NCI-H226 (cell line): Measurements from ENCODE around the gene RAD18.

Experiments used
- DNase-seq: peaks from one replicate; pipeline ENCODE4 v3.0.0-alpha.2; 2015

RAD18 gene

DNA sequence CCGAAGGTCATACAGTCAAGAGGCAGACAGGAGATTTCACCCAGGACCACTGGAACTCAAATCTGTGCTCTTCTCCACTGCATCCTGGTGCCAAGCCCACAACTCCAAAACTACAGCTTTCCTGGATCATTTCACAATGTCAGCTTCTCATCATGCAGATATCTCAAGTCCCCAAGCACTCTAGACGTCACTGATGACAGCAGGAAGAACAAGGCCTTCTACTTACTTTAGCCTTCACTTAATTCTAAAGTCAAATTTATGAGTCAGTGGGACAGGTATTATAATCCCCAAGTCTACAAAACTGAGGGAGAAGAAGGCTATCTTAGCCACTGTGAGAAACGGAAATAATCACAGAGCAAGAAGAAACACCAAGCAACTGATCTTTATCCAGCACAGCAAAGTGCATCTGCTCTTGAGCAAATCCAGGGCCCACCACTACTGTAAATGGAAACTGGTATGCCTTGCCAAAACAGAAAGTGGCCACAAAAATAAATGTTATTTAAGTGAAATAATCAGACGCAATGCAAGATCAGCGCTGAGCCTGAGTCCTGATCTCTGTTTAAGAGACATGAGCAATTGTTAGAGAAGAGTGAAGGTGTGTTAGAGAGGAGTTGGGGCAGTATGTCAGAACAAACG lies 928 bp downstream of the RAD18 start:
- no peak for DNase-seq

DNA sequence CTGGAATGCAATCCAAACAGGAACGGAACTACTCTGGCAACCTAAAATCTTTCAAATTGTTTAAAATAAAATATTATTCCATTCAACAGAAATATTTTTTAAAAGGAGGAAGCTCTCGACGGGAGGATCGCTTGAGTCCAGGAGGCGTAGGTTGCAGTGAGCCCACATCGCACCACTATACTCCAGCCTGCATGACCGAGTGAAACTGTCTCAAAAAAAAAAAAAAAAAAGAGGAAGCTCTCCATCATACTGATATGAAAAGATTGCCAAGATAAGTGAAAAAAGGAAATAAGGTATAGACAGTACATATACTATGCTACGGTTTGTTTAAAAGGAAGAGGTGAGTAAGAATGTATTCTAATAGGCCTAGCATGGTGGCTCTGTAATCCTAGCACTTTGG lies 3.6 kb downstream of the RAD18 start:
- DNase-seq, result no peak

DNA sequence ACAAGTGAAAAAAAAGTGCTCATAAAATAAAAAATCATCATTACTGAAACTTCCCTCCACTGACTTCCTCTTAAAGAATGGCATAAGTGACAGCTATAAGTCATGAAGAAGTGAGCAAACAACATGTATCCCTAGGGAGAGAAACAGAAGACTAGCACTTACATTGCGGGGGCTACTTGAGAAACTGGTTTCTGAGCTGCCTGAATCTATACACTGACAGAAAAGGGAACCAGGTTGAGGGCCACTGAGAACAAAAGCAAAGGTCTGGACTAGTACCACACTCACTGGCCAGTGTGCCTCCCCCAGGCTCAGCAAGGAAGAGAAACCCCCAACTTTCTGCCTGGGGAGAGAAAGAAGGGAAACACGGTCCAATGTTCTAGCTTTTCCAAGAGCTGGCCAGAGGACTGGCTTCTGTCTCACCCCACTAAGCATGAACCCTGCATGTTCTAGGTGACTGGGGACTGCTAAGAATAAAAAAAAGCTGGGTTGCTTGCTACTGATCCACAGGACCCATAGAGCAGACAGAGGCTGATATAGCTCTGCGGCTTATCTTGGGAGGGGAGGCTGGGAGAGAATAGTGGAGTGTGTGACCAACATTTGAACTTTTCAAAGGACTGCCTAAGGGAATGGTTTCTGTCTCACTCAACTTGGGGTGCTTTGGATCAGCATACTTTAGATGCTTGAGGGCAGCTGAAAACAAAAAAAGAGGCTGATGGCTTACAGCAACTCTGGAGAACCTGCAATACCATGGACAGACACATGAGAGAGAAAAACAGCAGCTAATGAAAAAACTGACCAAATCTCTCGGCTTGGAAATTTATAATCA lies 8.1 kb downstream of the RAD18 start:
- peak; percentile 97 for DNase-seq

DNA sequence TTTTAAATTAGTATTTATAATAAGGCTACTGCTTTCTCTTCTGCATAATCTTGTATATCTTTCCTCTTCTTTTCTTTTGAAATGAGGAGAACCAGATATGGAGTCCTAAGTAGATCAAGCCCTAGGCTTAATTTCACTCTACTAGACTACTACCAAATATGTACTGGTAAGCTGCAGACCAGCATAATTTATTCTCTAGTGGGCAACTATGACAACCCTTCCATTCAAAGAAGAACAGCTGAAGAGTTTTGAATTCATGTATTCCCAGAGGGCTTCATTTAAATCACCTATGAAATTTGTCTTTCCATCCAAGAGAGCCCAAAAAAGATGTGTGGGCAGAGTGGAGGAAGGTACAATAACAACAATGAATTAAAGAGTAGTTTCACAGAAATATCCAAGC lies 10.0 kb downstream of the RAD18 start:
- DNase-seq, result no peak

DNA sequence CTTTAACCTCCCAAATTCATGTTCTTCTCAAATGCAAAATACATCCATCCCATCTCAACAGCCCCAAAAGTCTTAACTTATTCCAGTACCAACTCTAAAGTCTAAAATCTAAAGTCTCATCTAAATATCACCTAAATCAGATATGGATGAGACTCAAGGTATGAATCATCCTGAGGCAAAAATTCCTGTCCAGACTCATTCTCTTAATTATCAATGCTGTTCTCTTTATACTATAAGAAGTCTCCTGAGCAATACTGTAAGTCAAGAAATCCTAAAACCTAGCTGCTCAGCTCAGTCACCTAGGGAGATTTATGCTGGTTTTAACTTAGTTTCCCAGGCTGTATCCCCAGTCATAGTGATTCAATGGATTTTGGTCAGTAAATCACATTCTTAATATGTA lies 11.1 kb downstream of the RAD18 start:
- DNase-seq, result no peak

DNA sequence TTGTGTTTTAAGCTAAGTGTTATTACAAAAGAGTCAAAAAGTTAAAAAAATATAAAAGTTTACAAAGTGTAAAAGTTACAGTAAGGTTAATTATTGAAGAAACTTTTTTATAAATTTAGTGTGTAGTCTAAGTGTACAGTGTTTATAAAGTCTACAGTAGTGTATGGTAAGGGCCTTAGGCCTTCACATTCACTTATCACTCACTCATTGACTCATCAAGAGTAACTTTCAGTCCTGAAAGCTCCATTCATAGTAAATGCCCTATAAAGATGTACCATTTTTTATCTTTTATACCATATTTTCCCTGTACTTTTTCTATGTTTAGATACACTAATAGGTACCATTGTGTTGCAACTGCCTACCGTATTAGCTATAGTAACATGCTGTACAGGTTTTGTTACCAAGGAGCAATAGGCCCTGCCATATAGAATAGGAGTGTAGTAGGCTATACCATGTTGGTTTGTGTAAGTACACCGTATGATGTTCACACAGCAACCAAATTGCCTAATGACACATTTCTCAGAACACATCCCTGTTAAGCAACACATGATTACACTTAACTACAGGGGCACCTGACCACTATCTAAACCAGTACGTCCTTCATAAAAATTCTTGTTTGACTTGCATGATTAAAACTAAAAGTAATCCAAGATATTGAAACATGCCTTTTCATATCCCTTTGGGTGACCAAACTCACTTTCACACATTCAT lies 17.2 kb downstream of the RAD18 start:
- DNase-seq, result no peak

DNA sequence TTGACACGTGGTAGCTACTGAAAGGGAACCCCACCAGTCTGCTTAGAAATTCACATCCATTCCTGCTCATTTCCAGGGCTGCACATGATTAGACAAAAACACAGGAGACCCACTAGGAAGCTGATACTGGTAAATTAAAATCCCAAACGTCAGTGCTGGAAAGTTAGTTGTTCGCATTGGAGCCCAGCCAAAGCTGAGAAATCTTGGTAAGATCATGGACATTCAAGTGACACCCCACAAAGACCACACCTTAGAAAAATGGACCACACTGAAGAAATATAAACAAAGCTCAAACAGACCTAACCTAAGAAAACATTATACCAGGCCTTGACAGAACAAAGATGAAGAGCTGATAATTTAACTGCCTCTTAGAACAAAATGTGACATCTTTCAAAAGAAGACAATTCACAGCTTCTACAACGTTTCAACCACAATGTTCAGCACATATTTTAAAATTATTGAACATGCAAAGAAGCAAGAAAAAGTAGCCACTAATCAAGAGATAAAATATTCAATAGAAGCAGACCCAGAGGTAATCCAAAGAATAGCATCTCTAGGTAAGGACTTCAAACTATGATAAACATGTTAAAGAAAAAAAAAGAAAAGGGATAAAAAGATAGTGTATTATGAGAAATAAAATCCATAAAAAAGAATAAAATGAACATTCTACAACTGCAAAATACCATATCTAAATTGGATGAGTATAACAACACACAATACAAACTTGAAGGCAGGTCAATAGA lies 20.4 kb downstream of the RAD18 start:
- no peak for DNase-seq

DNA sequence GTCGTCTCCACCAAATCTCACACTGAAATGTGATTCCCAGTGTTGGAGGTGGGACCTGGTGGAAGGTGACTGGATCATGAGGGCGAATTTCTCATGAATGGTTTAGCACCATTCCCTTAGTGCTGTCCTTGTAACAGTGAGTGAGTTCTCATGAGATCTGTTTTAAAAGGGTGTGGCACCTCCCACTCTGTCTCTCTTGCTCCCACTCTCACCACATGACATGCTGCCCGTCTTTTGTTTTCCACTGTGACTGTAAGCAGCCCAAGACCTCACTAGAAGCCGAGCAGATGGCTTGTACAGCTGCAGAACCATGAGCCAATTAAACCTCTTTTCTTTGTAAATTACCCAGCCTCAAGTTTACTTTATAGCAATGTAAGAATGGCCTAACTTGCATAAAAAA lies 21.2 kb downstream of the RAD18 start:
- DNase-seq, result no peak

DNA sequence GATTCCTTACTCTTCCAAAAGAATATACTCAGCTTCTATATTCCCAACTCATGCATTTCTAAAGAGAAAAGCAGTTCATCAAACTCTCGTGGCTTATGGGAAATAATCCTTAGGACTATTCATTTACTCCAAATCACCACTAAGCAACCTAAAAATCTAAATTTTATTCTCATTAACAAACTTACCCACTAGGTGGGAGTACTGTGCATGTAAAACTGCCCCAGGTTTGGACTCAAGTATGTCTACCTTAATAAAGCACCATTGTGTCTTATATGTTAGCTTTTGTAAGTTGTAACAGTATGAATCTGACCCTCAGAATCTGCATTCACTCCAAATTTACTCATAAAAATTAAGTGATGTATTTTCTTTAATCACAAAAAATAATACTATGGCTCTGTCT lies 25.3 kb downstream of the RAD18 start:
- DNase-seq, result peak; percentile 19

DNA sequence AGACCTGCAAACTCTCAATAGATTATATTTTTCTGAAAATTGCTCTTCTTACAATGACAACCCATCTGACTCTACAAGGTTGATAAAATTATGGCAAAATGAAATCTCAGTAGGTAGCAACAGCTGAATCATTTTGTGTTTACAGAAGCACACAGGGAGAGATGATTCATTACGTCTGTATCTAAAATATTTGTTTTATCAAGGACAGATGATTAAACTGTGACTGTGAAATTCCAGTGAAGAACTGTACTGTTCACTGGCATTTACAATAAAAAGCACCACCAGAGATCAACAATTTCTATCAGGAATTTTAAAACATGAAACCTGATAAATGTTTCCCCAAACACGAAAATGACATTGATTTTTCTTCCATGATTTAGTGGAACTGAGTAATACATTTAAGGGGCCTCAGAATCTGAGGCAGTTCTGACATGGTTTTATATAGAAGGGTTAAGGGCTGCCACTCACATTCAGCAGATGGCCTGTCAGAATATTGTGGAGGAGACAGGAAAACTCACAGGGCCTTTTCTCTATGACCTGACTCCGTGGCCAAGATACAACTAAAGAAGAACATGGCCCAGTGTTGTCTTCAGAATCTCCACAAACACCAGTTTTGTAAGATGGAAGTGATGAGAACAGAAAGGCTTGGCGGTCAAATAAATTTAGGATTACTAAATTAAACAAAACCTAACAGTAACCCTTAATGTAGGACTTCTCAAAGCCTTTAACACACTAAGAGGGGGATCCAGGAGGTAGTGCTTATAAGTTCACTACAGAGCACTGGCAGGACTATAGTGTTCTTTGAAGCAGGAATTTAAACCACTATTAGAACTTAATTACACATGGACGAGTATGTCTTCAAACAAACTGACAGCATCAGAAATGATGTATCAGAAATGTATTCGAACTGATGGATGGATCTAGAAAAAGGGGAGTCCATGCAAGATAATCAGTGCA lies 25.9 kb downstream of the RAD18 start:
- peak; percentile 86 for DNase-seq

DNA sequence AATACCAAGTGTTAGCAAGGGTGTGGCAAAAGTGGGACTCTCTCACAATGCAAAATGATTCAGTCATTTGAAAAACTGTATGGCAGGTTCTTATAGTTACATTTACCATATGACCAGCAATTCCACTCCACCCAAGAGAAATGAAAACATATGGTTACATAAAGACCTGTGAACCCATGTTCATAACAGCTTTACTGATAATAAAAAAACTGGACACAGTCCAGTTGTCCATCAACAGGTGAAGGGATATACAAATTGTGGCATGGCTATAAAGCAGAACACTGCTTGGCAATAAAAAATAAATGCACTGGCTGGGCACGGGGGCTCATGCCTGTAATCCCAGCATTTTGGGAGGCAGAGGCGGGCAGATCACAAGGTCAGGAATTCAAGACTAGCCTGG lies 30.8 kb downstream of the RAD18 start:
- no peak for DNase-seq

DNA sequence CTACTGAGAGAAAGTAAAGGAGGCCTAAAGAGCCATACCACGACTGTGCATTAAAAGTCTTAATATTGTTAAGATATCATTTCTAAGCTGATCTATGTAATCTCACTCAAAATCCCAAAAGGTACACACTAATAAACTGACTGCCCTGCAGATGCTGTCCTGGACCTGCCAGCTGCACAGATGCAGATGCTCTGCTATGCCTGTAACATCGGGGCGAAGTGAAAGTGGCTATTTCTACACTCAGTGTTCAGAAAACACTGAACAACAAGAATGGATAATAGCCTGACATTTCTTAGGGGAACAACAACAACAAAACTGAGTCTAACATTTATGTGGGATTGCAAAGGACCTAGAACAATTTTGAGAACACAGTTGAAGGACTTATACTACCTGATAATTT lies 31.9 kb downstream of the RAD18 start:
- no peak for DNase-seq

DNA sequence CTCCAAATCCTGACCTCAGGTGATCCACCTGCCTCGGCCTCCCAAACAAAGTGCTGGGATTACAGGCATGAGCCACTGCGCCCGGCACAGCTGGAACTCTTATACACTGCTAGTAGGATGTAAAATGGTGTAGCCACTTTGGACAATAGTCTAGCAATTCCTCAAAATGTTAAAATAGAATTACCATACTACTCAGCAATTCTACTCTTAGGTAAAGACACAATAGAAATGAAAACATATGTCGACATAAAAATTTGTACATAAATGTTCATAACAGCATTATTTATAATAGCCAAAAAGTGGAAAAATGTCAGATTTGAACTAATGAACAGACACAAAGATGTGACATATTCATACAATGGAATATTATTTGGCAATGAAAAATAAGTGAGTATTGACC lies 33.4 kb downstream of the RAD18 start:
- no peak for DNase-seq

DNA sequence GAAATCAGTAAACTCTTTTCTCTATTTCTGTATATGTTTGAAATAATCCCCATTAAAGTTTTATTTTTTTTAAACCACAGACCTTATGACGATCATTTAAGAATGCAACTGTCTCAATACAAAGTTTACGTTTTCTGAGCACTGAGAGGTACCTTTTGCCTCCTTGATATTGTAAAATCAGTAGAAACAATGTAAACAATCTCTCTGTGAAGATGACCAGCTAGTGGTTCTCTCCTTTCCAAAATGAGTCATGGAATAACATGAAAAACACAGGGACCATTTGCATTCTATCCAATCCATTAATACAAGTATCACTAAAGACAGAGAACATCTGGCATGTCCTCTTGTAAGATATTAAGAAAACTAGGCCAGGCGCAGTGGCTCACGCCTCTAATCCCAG lies 48.8 kb downstream of the RAD18 start:
- no peak for DNase-seq

DNA sequence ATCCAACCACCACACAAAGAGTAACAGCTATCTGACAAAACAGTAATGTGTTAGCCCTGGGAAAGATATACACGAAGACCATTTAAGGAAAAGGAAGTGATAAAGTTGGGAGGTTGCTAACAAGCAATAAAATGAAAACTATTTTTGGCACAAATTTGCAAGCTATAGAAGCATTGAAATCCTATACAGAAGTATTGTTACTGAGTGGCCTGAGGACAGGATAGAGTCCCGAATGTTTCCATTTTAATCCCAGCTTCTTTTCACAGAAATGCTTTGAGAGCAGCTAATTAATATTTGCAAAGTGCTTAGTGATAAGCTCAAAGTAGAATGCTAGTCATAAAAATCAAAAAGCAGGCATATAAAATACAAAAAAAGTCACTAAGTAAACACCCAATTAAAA lies 51.5 kb downstream of the RAD18 start:
- DNase-seq, result no peak

DNA sequence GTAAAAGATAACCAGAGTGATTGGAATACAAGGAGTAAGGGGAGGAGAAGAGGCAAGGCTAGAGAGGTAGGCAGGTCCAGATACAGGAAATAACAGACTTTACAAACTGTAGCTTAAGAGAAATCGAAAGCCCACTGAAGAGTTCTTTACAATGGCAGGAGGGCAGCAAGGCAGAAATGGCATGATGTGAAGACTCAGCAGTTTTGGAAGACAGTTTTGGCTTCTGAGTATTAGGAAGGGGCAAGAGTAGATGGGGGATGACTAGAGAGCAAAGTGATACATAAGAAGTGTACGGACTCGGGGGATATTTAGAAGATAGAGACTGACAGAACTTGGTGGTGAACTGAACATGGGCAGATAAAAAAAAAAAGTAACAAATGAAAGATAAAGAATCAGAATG lies 54.1 kb downstream of the RAD18 start:
- no peak for DNase-seq

DNA sequence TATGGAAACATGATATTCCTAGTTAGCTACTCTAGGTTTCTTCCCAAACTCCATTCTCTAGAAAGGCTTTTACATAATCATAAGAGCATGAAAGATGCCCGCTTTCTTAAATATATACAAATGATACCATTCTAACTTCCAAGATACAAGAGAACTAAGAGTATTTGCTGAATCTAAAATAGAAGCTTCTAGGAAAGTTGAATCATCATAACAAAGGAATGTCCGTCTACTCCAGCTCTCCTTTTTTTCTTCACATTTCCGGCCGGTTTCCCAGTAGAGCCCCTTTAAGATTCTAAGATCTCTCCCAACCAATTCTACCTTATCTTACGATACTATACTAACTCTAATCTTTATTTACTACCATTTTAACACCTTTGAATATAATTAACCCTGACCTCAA lies 60.1 kb downstream of the RAD18 start:
- peak; percentile 59 for DNase-seq

DNA sequence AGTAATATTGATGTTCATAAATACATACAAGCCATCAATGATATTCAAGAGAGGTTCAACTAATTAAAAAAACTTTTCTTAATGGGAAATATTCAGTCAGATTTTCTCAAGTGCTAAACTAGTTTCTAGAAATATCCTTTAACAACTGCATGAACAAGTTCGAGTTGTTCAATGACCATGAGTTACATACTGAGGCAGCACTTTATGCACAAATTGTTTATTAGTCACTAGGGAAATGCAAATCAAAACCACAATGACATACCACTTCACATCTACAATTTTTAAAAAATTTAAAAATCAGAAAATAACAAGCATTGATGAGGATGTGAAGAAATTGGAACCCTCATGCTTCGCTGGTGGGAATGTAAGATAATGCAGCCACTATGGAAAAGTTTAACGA lies 62.4 kb downstream of the RAD18 start:
- DNase-seq, result no peak

DNA sequence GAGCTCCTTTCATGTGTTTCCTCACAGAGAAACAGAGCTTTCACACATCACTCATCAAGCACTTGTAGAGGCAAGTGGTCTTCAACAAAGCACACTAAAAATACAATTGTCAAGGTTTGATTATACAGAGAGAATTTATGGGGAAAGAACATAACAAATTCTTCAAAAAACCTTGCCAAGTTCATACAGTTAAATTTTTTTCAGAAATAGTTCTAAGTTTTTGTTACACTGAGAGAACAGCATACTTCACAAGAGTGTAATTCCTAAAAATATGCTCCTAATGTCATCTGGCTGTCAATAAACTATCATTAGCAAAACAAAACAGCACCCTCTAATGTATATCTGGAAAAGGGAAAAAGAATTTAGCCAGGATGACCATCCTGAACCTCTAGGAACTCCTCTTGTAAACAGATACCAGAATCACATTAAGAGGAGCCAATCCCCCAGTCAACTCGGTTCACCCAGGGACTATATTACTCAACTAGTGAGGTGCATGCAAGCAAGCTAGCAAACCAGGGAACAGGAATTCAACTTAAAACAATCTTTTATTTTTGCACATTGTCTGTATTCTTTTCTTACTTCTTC lies 63.3 kb downstream of the RAD18 start:
- DNase-seq, result no peak

DNA sequence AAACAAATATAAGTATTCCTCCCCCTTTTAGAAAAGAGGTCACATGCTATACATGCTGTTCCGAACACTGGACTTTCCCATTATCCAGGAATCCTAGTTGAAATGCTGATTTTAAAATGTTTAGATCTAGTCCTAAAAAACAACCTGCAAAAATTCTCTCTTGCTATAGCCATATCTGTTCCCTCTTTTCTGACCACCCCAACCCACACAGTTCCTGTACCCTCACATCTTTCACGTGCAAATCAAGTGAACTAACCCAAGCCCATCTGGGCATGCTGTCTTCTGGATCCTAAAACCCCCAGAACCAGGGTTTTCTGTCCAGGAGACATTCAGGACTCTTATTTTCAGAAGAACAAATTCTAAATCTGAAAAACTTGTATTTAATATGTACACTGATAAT lies 67.4 kb downstream of the RAD18 start:
- no peak for DNase-seq

DNA sequence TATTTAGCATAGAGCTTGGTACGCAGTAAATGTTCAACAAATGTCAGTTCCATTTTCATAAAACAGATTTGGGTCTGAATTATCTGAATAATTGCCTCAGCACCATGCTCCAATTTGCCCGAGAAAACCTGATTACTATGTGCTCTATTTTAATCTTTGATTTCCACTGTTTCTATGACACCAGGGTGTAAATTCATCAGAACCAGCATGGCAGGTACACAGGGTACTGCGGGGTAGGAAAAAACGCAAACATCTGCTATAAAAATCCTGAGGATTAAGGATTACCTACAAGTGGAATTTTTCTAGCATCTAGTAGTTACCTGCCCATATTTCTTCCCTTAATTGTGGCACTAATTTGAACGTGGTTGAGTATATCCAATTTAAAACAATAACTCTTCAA lies 70.3 kb downstream of the RAD18 start:
- DNase-seq, result no peak

DNA sequence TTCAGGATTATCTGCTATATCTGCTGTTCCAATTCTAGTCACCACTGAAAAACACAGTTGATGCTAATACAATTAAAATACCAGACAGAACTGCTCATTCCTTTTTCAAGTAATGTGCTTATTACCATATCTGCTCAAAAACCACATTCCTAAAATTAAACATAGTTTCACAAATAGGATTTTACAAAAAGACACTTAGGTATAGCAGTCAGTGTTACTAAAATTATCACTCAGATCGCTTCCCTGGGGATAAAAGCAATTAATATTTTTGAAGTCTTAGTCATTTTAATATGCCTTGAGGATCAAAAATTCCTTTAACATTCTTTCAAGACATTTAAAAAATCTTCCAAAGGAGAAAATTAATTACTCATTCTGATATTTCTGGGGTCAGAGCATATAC lies 71.5 kb downstream of the RAD18 start:
- DNase-seq, result peak; percentile 40
